Measurements from ENCODE around the gene PMS2. TPM values are rescaled to one million over a fixed set of nuclear protein-coding genes. Genes with fewer than 3 reads are reported as not detected.
"Not testable (repeated sequence)": the region's sequence is repeated elsewhere in the genome, so short reads cannot be mapped to it uniquely, and the experiment has no call there.

PMS2 gene, protein sequence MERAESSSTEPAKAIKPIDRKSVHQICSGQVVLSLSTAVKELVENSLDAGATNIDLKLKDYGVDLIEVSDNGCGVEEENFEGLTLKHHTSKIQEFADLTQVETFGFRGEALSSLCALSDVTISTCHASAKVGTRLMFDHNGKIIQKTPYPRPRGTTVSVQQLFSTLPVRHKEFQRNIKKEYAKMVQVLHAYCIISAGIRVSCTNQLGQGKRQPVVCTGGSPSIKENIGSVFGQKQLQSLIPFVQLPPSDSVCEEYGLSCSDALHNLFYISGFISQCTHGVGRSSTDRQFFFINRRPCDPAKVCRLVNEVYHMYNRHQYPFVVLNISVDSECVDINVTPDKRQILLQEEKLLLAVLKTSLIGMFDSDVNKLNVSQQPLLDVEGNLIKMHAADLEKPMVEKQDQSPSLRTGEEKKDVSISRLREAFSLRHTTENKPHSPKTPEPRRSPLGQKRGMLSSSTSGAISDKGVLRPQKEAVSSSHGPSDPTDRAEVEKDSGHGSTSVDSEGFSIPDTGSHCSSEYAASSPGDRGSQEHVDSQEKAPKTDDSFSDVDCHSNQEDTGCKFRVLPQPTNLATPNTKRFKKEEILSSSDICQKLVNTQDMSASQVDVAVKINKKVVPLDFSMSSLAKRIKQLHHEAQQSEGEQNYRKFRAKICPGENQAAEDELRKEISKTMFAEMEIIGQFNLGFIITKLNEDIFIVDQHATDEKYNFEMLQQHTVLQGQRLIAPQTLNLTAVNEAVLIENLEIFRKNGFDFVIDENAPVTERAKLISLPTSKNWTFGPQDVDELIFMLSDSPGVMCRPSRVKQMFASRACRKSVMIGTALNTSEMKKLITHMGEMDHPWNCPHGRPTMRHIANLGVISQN
- 10 to 100 TPM; 13.2 to 17.3 (median 15.6) TPM for total RNA-seq
- 20.2 TPM for total RNA-seq (2013)

DNA sequence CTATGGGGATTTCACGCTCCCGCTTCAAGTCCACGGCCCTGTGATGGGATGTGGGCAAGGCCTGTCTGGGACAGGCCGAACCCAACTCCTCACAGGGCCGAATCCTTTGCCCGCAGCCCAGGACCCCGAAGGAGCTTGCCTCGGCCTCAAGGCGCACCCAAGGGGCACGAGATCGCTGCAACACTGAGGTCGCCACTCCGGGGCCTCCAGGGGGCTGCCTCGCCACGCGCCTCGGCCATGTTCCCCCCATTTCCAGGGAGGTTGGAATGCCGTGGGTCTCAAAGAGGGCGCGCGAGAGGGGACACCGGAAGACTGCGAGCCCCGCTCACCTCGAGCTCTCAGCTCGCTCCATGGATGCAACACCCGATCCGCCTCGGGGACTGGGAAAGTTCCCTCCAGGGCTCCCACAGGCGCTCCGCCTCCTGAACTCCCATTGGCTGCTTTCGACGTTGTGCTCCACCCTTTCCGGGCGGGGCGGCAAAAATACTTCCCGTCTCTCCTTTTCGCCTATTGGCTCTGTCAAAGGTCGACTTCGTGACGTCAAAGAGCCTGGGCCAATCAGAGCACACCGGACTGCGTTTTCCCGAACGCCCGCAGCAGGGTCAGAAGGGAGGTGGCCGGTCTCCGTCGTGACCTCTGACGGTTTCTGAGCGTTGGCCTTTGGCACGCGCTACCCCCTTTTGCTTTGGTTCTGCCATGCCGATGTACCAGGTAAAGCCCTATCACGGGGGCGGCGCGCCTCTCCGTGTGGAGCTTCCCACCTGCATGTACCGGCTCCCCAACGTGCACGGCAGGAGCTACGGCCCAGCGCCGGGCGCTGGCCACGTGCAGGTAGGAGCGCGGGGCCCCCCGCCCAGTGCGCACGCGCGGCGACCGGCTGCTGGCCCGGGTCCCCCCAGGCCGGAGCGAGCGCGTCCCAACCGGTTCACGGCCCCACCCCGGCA lies at the start of gene PMS2, which contains the start of gene AIMP2:
PMS2 (minus strand) TSS at position 382 of the 944 bp plus-strand sequence; CDS start at position 352, 30 bp downstream.
AIMP2 (plus strand) TSS at position 605 of the 944 bp plus-strand sequence; CDS start at position 697, 92 bp downstream.
- under 1% methylated on average over 84 of the region's 84 CpGs for WGBS (ENCODE audit: insufficient coverage)
- H3K36me3 ChIP-seq (ENCODE audit: control insufficient read depth, insufficient read depth, low read length) = peaks cover 5% of the 10 kb centered on the region
- H3K27ac ChIP-seq (ENCODE audit: low read length) = peak within 1 kb of the TSS; percentile 88
- no peaks in the 10 kb centered on the region for H3K27me3 ChIP-seq (ENCODE audit: control insufficient read depth, insufficient read depth, low read length)
- peak within 1 kb of the TSS; percentile 85 for H3K4me3 ChIP-seq (ENCODE audit: low read length)
- peaks cover 14% of the 10 kb centered on the region for H3K4me1 ChIP-seq (ENCODE audit: control insufficient read depth, insufficient read depth, low read length)
- no peaks in the 10 kb centered on the region for H3K27me3 Mint-ChIP-seq (ENCODE audit: low read depth in 2 of 2)
- H3K4me3 Mint-ChIP-seq = peak within 1 kb of the TSS; percentile 96
- H3K36me3 Mint-ChIP-seq = no peaks in the 10 kb centered on the region
- DNase-seq (peak; percentile 96 to 97), ATAC-seq (peak; percentile 91 to 94 (median 91))
- peak within 1 kb of the TSS; percentile 89 to 93 for H3K27ac Mint-ChIP-seq
- H3K4me1 Mint-ChIP-seq = peaks cover 11 to 20% of the 10 kb centered on the region in 2 donors
- intact Hi-C loops (cut with micrococcal nuclease) = no loop called here
- no peaks in the 10 kb centered on the region for H3K9me3 Mint-ChIP-seq
- no peaks in the 10 kb centered on the region for H3K9me3 ChIP-seq (ENCODE audit: control insufficient read depth, insufficient read depth, low read length)
- TF ChIP-seq, protein P1, sequence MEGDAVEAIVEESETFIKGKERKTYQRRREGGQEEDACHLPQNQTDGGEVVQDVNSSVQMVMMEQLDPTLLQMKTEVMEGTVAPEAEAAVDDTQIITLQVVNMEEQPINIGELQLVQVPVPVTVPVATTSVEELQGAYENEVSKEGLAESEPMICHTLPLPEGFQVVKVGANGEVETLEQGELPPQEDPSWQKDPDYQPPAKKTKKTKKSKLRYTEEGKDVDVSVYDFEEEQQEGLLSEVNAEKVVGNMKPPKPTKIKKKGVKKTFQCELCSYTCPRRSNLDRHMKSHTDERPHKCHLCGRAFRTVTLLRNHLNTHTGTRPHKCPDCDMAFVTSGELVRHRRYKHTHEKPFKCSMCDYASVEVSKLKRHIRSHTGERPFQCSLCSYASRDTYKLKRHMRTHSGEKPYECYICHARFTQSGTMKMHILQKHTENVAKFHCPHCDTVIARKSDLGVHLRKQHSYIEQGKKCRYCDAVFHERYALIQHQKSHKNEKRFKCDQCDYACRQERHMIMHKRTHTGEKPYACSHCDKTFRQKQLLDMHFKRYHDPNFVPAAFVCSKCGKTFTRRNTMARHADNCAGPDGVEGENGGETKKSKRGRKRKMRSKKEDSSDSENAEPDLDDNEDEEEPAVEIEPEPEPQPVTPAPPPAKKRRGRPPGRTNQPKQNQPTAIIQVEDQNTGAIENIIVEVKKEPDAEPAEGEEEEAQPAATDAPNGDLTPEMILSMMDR (IDR thresholded peaks at IDR 0.05) = no peak

DNA sequence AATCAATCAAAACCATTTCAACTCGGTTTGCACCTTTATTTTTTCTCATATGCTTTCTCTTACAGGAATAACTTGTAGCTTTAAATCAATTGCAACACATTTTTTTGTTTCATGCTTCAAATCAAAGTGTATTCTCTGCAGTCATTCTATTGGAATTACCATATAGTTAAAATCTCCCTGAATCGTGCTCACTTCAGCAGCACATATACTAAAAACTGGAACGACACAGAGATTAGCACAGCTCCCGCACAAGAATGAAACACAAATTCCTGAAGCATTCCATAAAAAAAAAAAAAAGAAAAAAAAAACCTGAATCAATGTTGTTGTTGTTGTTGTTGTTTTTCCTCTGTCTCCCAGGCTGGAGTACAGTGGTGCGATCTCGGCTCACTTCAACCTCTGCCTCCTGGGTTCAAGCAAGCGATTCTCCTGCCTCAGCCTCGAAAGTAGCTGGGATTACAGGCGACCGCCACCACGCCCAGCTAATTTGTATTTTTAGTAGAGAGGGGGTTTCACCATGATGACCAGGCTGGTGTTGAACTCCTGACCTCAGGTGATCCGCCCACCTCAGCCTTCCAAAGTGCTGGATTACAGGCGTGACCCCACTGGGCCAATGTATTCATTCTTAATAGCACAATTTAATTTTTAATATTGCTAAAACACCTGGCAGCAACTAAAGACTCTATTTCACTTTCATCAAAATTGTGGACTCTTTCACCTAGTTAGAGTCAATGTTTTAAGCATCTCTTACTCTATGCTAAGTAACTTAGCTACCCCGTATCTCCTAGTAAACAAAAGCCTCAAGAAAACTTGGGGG lies 48.7 kb upstream of the PMS2 start:
- 92% methylated on average over 13 of the region's 14 CpGs for WGBS (ENCODE audit: insufficient coverage)
- Histone ChIP-seq H3K27me3 (ENCODE audit: control insufficient read depth, insufficient read depth, low read length) (no peaks in the 10 kb centered on the region), H3K4me3 (ENCODE audit: low read length) (no peak overlapping the region), H3K27ac (ENCODE audit: low read length) (no peak overlapping the region), H3K36me3 (ENCODE audit: control insufficient read depth, insufficient read depth, low read length) (peaks cover 15% of the 10 kb centered on the region), H3K4me1 (ENCODE audit: control insufficient read depth, insufficient read depth, low read length) (peaks cover 17% of the 10 kb centered on the region), H3K9me3 (ENCODE audit: control insufficient read depth, insufficient read depth, low read length) (no peaks in the 10 kb centered on the region)
- Mint-ChIP-seq H3K4me1 (peaks cover 14 to 26% of the 10 kb centered on the region in 2 donors), H3K27ac (peak overlapping the region; percentile 94 to 95), H3K36me3 (no peaks in the 10 kb centered on the region), H3K4me3 (peak overlapping the region; percentile 99), H3K27me3 (ENCODE audit: low read depth in 2 of 2) (no peaks in the 10 kb centered on the region), H3K9me3 (no peaks in the 10 kb centered on the region)
- TF ChIP-seq, protein P1 (IDR thresholded peaks at IDR 0.05) = no peak
- intact Hi-C loops (cut with micrococcal nuclease) = no loop called here
- ATAC-seq (no peak), DNase-seq (no peak)

DNA sequence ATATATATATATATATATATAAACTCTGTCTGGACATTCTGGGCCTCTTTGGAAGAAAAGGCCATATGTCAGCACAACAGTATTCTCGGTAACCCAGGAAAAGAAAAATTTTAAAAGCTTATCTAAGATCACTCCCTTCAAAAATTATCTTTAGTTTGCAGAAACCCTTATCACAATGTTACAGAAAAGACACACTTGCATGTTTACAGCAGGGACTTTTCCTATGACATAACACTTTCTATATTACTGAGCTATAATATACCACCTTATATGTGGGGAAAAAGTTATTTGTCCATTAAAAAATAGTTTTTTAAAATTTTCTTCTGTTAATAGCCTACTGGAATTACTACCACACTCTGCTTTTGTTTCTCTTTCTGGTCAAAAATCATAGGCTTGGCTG lies 47.8 kb upstream of the PMS2 start:
- H3K27ac Mint-ChIP-seq = no peak overlapping the region
- intact Hi-C loops (cut with micrococcal nuclease) = no loop called here
- TF ChIP-seq, protein P1 (IDR thresholded peaks at IDR 0.05) = no peak
- Histone ChIP-seq H3K4me3 (ENCODE audit: low read length) (no peak overlapping the region), H3K9me3 (ENCODE audit: control insufficient read depth, insufficient read depth, low read length) (no peaks in the 10 kb centered on the region), H3K4me1 (ENCODE audit: control insufficient read depth, insufficient read depth, low read length) (peaks cover 17% of the 10 kb centered on the region), H3K27me3 (ENCODE audit: control insufficient read depth, insufficient read depth, low read length) (no peaks in the 10 kb centered on the region), H3K27ac (ENCODE audit: low read length) (no peak overlapping the region), H3K36me3 (ENCODE audit: control insufficient read depth, insufficient read depth, low read length) (peaks cover 15% of the 10 kb centered on the region)
- H3K9me3 Mint-ChIP-seq = no peaks in the 10 kb centered on the region
- H3K36me3 Mint-ChIP-seq = no peaks in the 10 kb centered on the region
- no peaks in the 10 kb centered on the region for H3K27me3 Mint-ChIP-seq (ENCODE audit: low read depth in 2 of 2)
- H3K4me1 Mint-ChIP-seq = peaks cover 14 to 26% of the 10 kb centered on the region in 2 donors
- no peak overlapping the region for H3K4me3 Mint-ChIP-seq
- 63% methylated on average over 1 of the region's 1 CpG for WGBS (ENCODE audit: insufficient coverage)
- ATAC-seq (no peak), DNase-seq (no peak)

DNA sequence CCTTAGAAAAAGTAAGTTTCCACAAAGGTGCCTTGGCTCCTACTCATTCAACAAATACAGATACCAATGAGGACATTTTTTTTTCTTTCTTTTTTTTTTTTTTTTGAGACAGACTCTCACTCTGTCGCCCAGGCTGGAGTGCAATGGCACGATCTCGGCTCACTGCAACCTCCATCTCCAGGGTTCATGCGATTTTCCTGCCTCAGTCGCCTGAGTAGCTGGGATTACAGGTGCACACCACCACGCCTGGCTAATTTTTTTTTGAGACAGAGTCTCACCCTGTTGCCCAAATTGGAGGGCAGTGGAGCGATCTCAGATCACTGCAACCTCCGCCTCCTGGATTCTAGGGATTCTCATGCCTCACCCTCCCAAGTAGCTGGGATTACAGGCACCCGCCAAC lies 42.3 kb upstream of the PMS2 start:
- H3K36me3 ChIP-seq (ENCODE audit: control insufficient read depth, insufficient read depth, low read length) = peaks cover 39% of the 10 kb centered on the region
- intact Hi-C loops (cut with micrococcal nuclease); H3K4me3 ChIP-seq (ENCODE audit: low read length); H3K27ac Mint-ChIP-seq; H3K27me3 Mint-ChIP-seq (ENCODE audit: low read depth in 2 of 2); H3K4me1 ChIP-seq (ENCODE audit: control insufficient read depth, insufficient read depth, low read length); H3K36me3 Mint-ChIP-seq; H3K27me3 ChIP-seq (ENCODE audit: control insufficient read depth, insufficient read depth, low read length); H3K4me1 Mint-ChIP-seq; H3K27ac ChIP-seq (ENCODE audit: low read length); DNase-seq; H3K4me3 Mint-ChIP-seq; ATAC-seq; H3K9me3 ChIP-seq (ENCODE audit: control insufficient read depth, insufficient read depth, low read length); H3K9me3 Mint-ChIP-seq: not testable (repeated sequence)
- WGBS (ENCODE audit: insufficient coverage) = 98% methylated on average over 8 of the region's 9 CpGs

All from natural killer cell (primary cell).